Measurements from ENCODE around the gene UBE2M. TPM values are rescaled to one million over a fixed set of nuclear protein-coding genes. Genes with fewer than 3 reads are reported as not detected.
"Not testable (repeated sequence)": the region's sequence is repeated elsewhere in the genome, so short reads cannot be mapped to it uniquely, and the experiment has no call there.

UBE2M gene
- total RNA-seq, 1 experiment from 2014 or later: 127 TPM

DNA sequence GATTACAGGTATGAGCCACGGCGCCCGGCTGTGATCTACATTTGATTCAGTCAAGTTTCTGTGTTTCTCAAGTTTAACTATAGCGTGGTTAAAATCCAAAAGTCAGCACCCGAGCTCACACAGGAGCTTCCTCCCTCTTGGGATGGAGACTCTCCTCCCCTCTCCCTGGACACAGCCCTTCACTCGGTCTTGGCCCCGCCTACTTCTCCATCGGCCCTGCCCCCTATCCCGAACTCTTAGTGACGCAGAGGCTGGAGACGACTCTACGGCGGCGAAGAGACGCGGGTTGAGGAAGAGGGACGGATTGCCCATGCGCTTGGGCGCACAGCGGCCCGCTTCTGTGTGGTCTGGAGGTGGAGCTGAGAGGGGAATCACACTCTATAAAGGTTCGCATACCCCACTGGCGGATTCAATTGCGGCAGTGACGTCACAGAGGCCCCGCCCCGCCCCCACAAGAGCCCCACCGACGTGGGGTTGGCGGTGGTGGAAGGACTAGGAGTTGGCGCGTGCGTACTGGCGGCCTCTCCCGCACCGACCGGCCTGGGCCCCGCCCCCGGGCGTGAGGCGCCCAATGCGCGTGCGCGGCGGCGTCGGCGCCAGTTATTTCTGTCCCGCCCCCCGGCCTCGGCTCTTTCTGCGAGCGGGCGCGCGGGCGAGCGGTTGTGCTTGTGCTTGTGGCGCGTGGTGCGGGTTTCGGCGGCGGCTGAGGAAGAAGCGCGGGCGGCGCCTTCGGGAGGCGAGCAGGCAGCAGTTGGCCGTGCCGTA is 14.4 kb downstream of the UBE2M start, which contains the start of gene TRIM28:
TRIM28 (plus strand) TSS at position 239 of the 765 bp plus-strand sequence. CDS start 694 bp downstream, outside the sequence.
- H4K5ac ChIP-seq (ENCODE audit: insufficient read length, low read depth, low read length): no peak within 1 kb of the TSS
- H3K56ac ChIP-seq (ENCODE audit: insufficient read length, low read depth, low read length): no peak within 1 kb of the TSS
- no peak within 1 kb of the TSS for H2BK12ac ChIP-seq (ENCODE audit: insufficient read length, low read depth, low read length)
- peak within 1 kb of the TSS; percentile 98 to 100 for H3K4me3 Mint-ChIP-seq
- peaks cover 14% of the 10 kb centered on the region for H3K79me1 ChIP-seq (ENCODE audit: insufficient read depth, low read depth, low read length, poor library complexity, severe bottlenecking)
- peak within 1 kb of the TSS; percentile 89 for H3K18ac ChIP-seq (ENCODE audit: insufficient read length, low read depth, low read length)
- TF ChIP-seq, protein P1, sequence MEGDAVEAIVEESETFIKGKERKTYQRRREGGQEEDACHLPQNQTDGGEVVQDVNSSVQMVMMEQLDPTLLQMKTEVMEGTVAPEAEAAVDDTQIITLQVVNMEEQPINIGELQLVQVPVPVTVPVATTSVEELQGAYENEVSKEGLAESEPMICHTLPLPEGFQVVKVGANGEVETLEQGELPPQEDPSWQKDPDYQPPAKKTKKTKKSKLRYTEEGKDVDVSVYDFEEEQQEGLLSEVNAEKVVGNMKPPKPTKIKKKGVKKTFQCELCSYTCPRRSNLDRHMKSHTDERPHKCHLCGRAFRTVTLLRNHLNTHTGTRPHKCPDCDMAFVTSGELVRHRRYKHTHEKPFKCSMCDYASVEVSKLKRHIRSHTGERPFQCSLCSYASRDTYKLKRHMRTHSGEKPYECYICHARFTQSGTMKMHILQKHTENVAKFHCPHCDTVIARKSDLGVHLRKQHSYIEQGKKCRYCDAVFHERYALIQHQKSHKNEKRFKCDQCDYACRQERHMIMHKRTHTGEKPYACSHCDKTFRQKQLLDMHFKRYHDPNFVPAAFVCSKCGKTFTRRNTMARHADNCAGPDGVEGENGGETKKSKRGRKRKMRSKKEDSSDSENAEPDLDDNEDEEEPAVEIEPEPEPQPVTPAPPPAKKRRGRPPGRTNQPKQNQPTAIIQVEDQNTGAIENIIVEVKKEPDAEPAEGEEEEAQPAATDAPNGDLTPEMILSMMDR (conservative IDR thresholded peaks at IDR 0.05): no peak
- H2BK20ac ChIP-seq (ENCODE audit: low read depth, low read length, poor library complexity, severe bottlenecking): no peak within 1 kb of the TSS
- peaks cover 35% of the 10 kb centered on the region for H3K27me3 Mint-ChIP-seq (ENCODE audit: low read depth)
- peaks cover 17 to 18% of the 10 kb centered on the region in 2 experiments for H3K4me1 Mint-ChIP-seq
- H2BK120ac ChIP-seq (ENCODE audit: low read depth, low read length, poor library complexity, severe bottlenecking): no peak within 1 kb of the TSS
- H2BK5ac ChIP-seq (ENCODE audit: insufficient read length, low read length): no peak within 1 kb of the TSS
- peak within 1 kb of the TSS; percentile 99 to 100 (median 100) for H3K27ac Mint-ChIP-seq
- H3K9me3 ChIP-seq (ENCODE audit: control insufficient read depth, low read depth, low read length): no peaks in the 10 kb centered on the region
- no peak within 1 kb of the TSS for H3K4ac ChIP-seq (ENCODE audit: low read depth, low read length)
- no peak within 1 kb of the TSS for H2AK5ac ChIP-seq (ENCODE audit: insufficient read length, low read length)
- no peak within 1 kb of the TSS for H3K23ac ChIP-seq (ENCODE audit: insufficient read length, low read depth, low read length)
- no peak within 1 kb of the TSS for H4K91ac ChIP-seq (ENCODE audit: insufficient read length, low read depth, low read length)
- peaks cover 11% of the 10 kb centered on the region for H3K23me2 ChIP-seq (ENCODE audit: insufficient read length, low read depth, low read length, poor library complexity, severe bottlenecking)
- no peaks in the 10 kb centered on the region; a peak in 1 of 5 replicates for H3K9me3 Mint-ChIP-seq
- H4K20me1 ChIP-seq (ENCODE audit: control insufficient read depth, insufficient read depth, insufficient read length): peaks cover 7% of the 10 kb centered on the region
- H3K14ac ChIP-seq (ENCODE audit: insufficient read depth, low read length): peak within 1 kb of the TSS; percentile 98
- peaks cover 4% of the 10 kb centered on the region; the same call in 1 of the 2 replicates for H3K4me1 ChIP-seq (ENCODE audit: insufficient read depth, low read length)
- H3K4me2 ChIP-seq (ENCODE audit: insufficient read depth, insufficient read length, low read length): peak within 1 kb of the TSS; percentile 99
- peak; percentile 97 for DNase-seq
- no CpG with 5 or more reads among the region's 73 CpGs for WGBS (ENCODE audit: extremely low coverage, insufficient read length, low lambda C conversion rate)
- H3K27ac ChIP-seq (ENCODE audit: insufficient read length, low read depth, low read length): peak within 1 kb of the TSS; percentile 75
- H3K9ac ChIP-seq (ENCODE audit: extremely low read depth, insufficient read length, low read length): peak within 1 kb of the TSS; percentile 91
- no peak within 1 kb of the TSS for H4K8ac ChIP-seq (replicated peaks; ENCODE audit: insufficient read length, low read depth, low read length)
- no peak within 1 kb of the TSS for H2BK15ac ChIP-seq (ENCODE audit: low read depth, low read length)
- peaks cover 38 to 42% (median 41%) of the 10 kb centered on the region in 3 experiments for H3K36me3 Mint-ChIP-seq (ENCODE audit: insufficient read depth in 1 of 3, low read depth in 3 of 3)
- H3K79me2 ChIP-seq (ENCODE audit: insufficient read depth, low read length): peaks cover 26% of the 10 kb centered on the region
- no peak within 1 kb of the TSS for H2AFZ ChIP-seq (ENCODE audit: low read length)
- no peak within 1 kb of the TSS for H3T11ph ChIP-seq (ENCODE audit: low read length)
- H3K27me3 ChIP-seq (ENCODE audit: insufficient read depth, low read length): peaks cover 4% of the 10 kb centered on the region; the same call in 1 of the 2 replicates

DNA sequence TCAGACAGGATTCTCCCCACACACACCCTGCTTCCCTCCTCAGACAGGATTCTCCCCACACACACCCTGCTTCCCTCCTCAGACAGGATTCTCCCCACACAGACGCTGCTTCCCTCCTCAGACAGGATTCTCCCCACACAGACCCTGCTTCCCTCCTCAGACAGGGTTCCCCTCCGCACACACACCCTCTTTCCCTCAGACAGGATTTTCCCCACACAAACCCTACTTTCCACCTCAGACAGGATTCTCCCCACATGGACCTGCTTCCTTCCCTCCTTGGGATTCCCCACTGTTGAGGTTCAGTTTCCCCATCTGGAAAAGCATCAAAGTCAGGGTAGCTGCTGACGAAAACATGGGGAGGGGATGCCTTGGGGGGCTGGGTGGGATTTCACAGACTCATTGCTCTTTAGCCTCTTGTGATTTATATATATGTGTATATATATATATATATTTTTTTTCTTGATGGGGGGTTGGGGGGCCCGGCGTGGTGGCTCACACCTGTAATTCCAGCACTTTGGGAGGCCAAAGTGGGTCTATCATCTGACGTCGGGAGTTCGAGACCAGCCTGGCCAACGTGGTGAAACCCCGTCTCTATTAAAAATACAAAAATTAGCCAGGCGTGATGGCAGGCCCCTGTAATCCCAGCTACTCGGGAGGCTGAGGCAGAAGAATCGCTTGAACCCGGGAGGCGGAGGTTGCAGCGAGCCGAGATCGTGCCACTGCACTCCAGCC is 15.6 kb downstream of the UBE2M start:
- not testable (repeated sequence) for H3K56ac ChIP-seq (ENCODE audit: insufficient read length, low read depth, low read length); H3K27ac Mint-ChIP-seq; H3K18ac ChIP-seq (ENCODE audit: insufficient read length, low read depth, low read length); H4K20me1 ChIP-seq (ENCODE audit: control insufficient read depth, insufficient read depth, insufficient read length); H3K4me1 ChIP-seq (ENCODE audit: insufficient read depth, low read length); H3K23ac ChIP-seq (ENCODE audit: insufficient read length, low read depth, low read length); H2BK120ac ChIP-seq (ENCODE audit: low read depth, low read length, poor library complexity, severe bottlenecking); H3K27me3 ChIP-seq (ENCODE audit: insufficient read depth, low read length); DNase-seq; H3K9me3 ChIP-seq (ENCODE audit: control insufficient read depth, low read depth, low read length); H3K14ac ChIP-seq (ENCODE audit: insufficient read depth, low read length); H3K4ac ChIP-seq (ENCODE audit: low read depth, low read length); H3K4me2 ChIP-seq (ENCODE audit: insufficient read depth, insufficient read length, low read length); H2BK15ac ChIP-seq (ENCODE audit: low read depth, low read length); H2BK12ac ChIP-seq (ENCODE audit: insufficient read length, low read depth, low read length); H2BK20ac ChIP-seq (ENCODE audit: low read depth, low read length, poor library complexity, severe bottlenecking); H3K9ac ChIP-seq (ENCODE audit: extremely low read depth, insufficient read length, low read length); H2BK5ac ChIP-seq (ENCODE audit: insufficient read length, low read length); H4K91ac ChIP-seq (ENCODE audit: insufficient read length, low read depth, low read length); H4K5ac ChIP-seq (ENCODE audit: insufficient read length, low read depth, low read length); H3K9me3 Mint-ChIP-seq; H3K27ac ChIP-seq (ENCODE audit: insufficient read length, low read depth, low read length); H4K8ac ChIP-seq (replicated peaks; ENCODE audit: insufficient read length, low read depth, low read length); H2AFZ ChIP-seq (ENCODE audit: low read length); H3T11ph ChIP-seq (ENCODE audit: low read length)
- Histone ChIP-seq H3K79me2 (ENCODE audit: insufficient read depth, low read length) (peaks cover 26% of the 10 kb centered on the region), H2AK5ac (ENCODE audit: insufficient read length, low read length) (peak overlapping the region; percentile 31), H3K23me2 (ENCODE audit: insufficient read length, low read depth, low read length, poor library complexity, severe bottlenecking) (peaks cover 13% of the 10 kb centered on the region), H3K79me1 (ENCODE audit: insufficient read depth, low read depth, low read length, poor library complexity, severe bottlenecking) (peaks cover 11% of the 10 kb centered on the region)
- Mint-ChIP-seq H3K4me1 (peaks cover 20 to 22% of the 10 kb centered on the region in 2 experiments), H3K27me3 (ENCODE audit: low read depth) (peaks cover 38% of the 10 kb centered on the region), H3K36me3 (ENCODE audit: insufficient read depth in 1 of 3, low read depth in 3 of 3) (peaks cover 28 to 30% (median 30%) of the 10 kb centered on the region in 3 experiments), H3K4me3 (peak overlapping the region; percentile 41 to 72)
- no CpG with 5 or more reads among the region's 18 CpGs for WGBS (ENCODE audit: extremely low coverage, insufficient read length, low lambda C conversion rate)

All from H9 (cell line).